ENCODE results near the gene TMX3. TPM values are rescaled to one million over a fixed set of nuclear protein-coding genes. Genes with fewer than 3 reads are reported as not detected.

The TMX3 gene
- total RNA-seq, 6 experiments from 2014 or later = 10.1 to 21.6 (median 19.6) TPM

GRCh38 chr18:68727506-68727905 is 12.6 kb upstream of the TMX3 start:
- no peaks in the 10 kb centered on the region for H3K27me3 ChIP-seq
- H3K36me3 ChIP-seq = no peaks in the 10 kb centered on the region
- no peak overlapping the region for H3K27ac ChIP-seq
- intact Hi-C loops (cut with DNase I) = no loop called here
- TF ChIP-seq CTCF (IDR thresholded peaks at IDR 0.05) (no peak), POLR2A (IDR thresholded peaks at IDR 0.05) (no peak)
- DNase-seq (no peak), ATAC-seq (no peak)
- H3K9me3 ChIP-seq = no peaks in the 10 kb centered on the region
- no peaks in the 10 kb centered on the region for H3K4me1 ChIP-seq
- no peak overlapping the region for H3K4me3 ChIP-seq

GRCh38 chr18:68725346-68725745 is 10.4 kb upstream of the TMX3 start:
- no peaks in the 10 kb centered on the region for H3K27me3 ChIP-seq
- no peak for ATAC-seq
- WGBS (ENCODE audit: insufficient coverage, low coverage, low lambda C conversion rate, missing lambda C conversion rate) = 86% methylated on average over 2 of the region's 2 CpGs

GRCh38 chr18:68724021-68724420 is 9.1 kb upstream of the TMX3 start:
- 89% methylated on average over 3 of the region's 4 CpGs for WGBS (ENCODE audit: insufficient coverage, low coverage, low lambda C conversion rate, missing lambda C conversion rate)
- H3K27me3 ChIP-seq = no peaks in the 10 kb centered on the region
- ATAC-seq = no peak
- H3K9me3 ChIP-seq = no peaks in the 10 kb centered on the region
- no peak overlapping the region for H3K27ac ChIP-seq
- H3K36me3 ChIP-seq = no peaks in the 10 kb centered on the region
- no peaks in the 10 kb centered on the region for H3K4me1 ChIP-seq
- no peak for DNase-seq
- no peak for TF ChIP-seq POLR2A (IDR thresholded peaks at IDR 0.05)
- no peak overlapping the region for H3K4me3 ChIP-seq
- intact Hi-C loops (cut with DNase I) = no loop called here

More at GRCh38 chr18:68725346-68725745, 10.4 kb upstream of the TMX3 start:
- no peak for TF ChIP-seq POLR2A (IDR thresholded peaks at IDR 0.05)
- TF ChIP-seq CTCF (IDR thresholded peaks at IDR 0.05) = no peak
- intact Hi-C loops (cut with DNase I) = no loop called here
- Histone ChIP-seq H3K9me3 (no peaks in the 10 kb centered on the region), H3K4me1 (no peaks in the 10 kb centered on the region), H3K4me3 (no peak overlapping the region), H3K27ac (no peak overlapping the region), H3K36me3 (no peaks in the 10 kb centered on the region)
- DNase-seq = no peak

GRCh38 chr18:68723539-68723938 is 8.6 kb upstream of the TMX3 start:
- WGBS (ENCODE audit: insufficient coverage, low coverage, low lambda C conversion rate, missing lambda C conversion rate) = 94% methylated on average over 2 of the region's 3 CpGs
- ATAC-seq (no peak), DNase-seq (no peak)
- TF ChIP-seq CTCF (IDR thresholded peaks at IDR 0.05) (no peak), POLR2A (IDR thresholded peaks at IDR 0.05) (no peak)
- H3K4me3 ChIP-seq = no peak overlapping the region
- H3K27ac ChIP-seq = no peak overlapping the region
- no peaks in the 10 kb centered on the region for H3K4me1 ChIP-seq
- intact Hi-C loops (cut with DNase I) = no loop called here
- no peaks in the 10 kb centered on the region for H3K27me3 ChIP-seq
- H3K9me3 ChIP-seq = no peaks in the 10 kb centered on the region
- no peaks in the 10 kb centered on the region for H3K36me3 ChIP-seq

GRCh38 chr18:68722821-68723220 is 7.9 kb upstream of the TMX3 start:
- WGBS (ENCODE audit: insufficient coverage, low coverage, low lambda C conversion rate, missing lambda C conversion rate) = 71% methylated on average over 1 of the region's 1 CpG
- Histone ChIP-seq H3K27me3 (no peaks in the 10 kb centered on the region), H3K4me3 (no peak overlapping the region), H3K27ac (no peak overlapping the region), H3K4me1 (no peaks in the 10 kb centered on the region), H3K9me3 (no peaks in the 10 kb centered on the region), H3K36me3 (no peaks in the 10 kb centered on the region)
- intact Hi-C loops (cut with DNase I) = no loop called here
- ATAC-seq = no peak
- TF ChIP-seq POLR2A (IDR thresholded peaks at IDR 0.05) = no peak
- no peak for TF ChIP-seq CTCF (IDR thresholded peaks at IDR 0.05)
- no peak for DNase-seq
